SK-N-SH (cell line): ENCODE measurements around the gene TEAD1. TPM values are rescaled to one million over a fixed set of nuclear protein-coding genes. Genes with fewer than 3 reads are reported as not detected.
A peak's percentile ranks its signal among the peaks of the same experiment; 100 is the strongest.

ENCODE experiments used
- CTCF ChIA-PET: fragments of 300-600, 350-600 bp; formaldehyde crosslinking; extraction: SDS; loops from one replicate; lab custom pipeline; 2021; lab: Yijun Ruan, JAX
- POLR2A ChIA-PET: fragments of 350-600 bp; sonication (Branson Sonifier 250); formaldehyde crosslinking; extraction: SDS; loops from one replicate; lab custom pipeline; 2020; ENCODE audit warnings: antibody characterized with exemption, inconsistent platforms; lab: Yijun Ruan, JAX
- DNase-seq: peaks from one replicate; pipeline ENCODE4 v3.0.0; 2012
- H2AFZ ChIP-seq: fragments of 200-600 bp; sonication (generic); 2 replicates; pipeline ENCODE4 v1.8.1; 2016; ENCODE audit warnings: antibody characterized with exemption, mild to moderate bottlenecking, low read depth
- H3F3A ChIP-seq: fragments of 200-600 bp; sonication (generic); replicated peaks from 2 replicates; pipeline ENCODE3; 2016; ENCODE audit warnings: antibody characterized with exemption, mild to moderate bottlenecking; ENCODE audit not compliant: insufficient read depth
- H3K27ac ChIP-seq, 2 experiments: fragments of 200-500 bp in 1 of 2; fragments of 200-600 bp in 1 of 2; sonication (Bioruptor generic) in 1 of 2; sonication (generic), shearing (Covaris generic) in 1 of 2; 2 replicates each; pipeline versions ENCODE4 v1.5.1 to v1.6.1; 2014 to 2016; ENCODE audit warnings: low read depth in 2 of 2, inconsistent platforms in 1 of 2, low read length in 1 of 2, mild to moderate bottlenecking in 1 of 2, mixed read lengths in 1 of 2
- H3K27me3 ChIP-seq: fragments of 200-600 bp; sonication (generic), shearing (Covaris generic); 2 replicates; pipeline ENCODE4 v1.6.1; 2016; ENCODE audit warnings: mixed run types; ENCODE audit not compliant: insufficient read depth
- H3K36me3 ChIP-seq, 2 experiments: fragments of 200-500 bp in 1 of 2; fragments of 200-600 bp in 1 of 2; sonication (Bioruptor generic) in 1 of 2; sonication (generic) in 1 of 2; replicated peaks in 1 of 2; 2 replicates each; pipeline versions ENCODE3 to v1.5.1; 2014 to 2016; ENCODE audit warnings: low read length in 1 of 2, mild to moderate bottlenecking in 1 of 2; ENCODE audit not compliant: insufficient read depth in 2 of 2, control insufficient read depth in 1 of 2
- H3K4me1 ChIP-seq, 2 experiments: fragments of 200-500 bp in 1 of 2; fragments of 200-600 bp in 1 of 2; sonication (Bioruptor generic) in 1 of 2; sonication (generic), shearing (Covaris generic) in 1 of 2; 2 replicates each; pipeline versions ENCODE4 v1.5.1 to v1.6.1; 2014 to 2016; ENCODE audit warnings: low read depth in 1 of 2, low read length in 1 of 2, mixed run types in 1 of 2; ENCODE audit not compliant: insufficient read depth in 2 of 2, control insufficient read depth in 1 of 2
- H3K4me2 ChIP-seq: fragments of 200-600 bp; sonication (generic), shearing (Covaris generic); 2 replicates; pipeline ENCODE4 v1.6.1; 2017; ENCODE audit warnings: mixed run types
- H3K4me3 ChIP-seq, 2 experiments: fragments of 200-500 bp in 1 of 2; fragments of 200-600 bp in 1 of 2; sonication (Bioruptor generic) in 1 of 2; sonication (generic), shearing (Covaris generic) in 1 of 2; 2 replicates each; pipeline versions ENCODE4 v1.5.1 to v1.8.1; 2014 to 2016; ENCODE audit warnings: low read depth in 2 of 2, inconsistent platforms in 1 of 2, low read length in 1 of 2, mild to moderate bottlenecking in 1 of 2, mixed read lengths in 1 of 2, moderate library complexity in 1 of 2
- H3K79me2 ChIP-seq: fragments of 200-600 bp; sonication (generic); 2 replicates; pipeline ENCODE4 v1.8.1; 2017; ENCODE audit warnings: mild to moderate bottlenecking; ENCODE audit not compliant: insufficient read depth
- H3K9ac ChIP-seq: fragments of 200-600 bp; sonication (generic); 2 replicates; pipeline ENCODE4 v1.6.1; 2017; ENCODE audit warnings: mixed run types
- H3K9me2 ChIP-seq: fragments of 200-600 bp; sonication (generic); 2 replicates; pipeline ENCODE4 v1.6.1; 2017; ENCODE audit warnings: mixed run types
- H3K9me3 ChIP-seq: fragments of 200-600 bp; sonication (generic); 2 replicates; pipeline ENCODE4 v1.6.1; 2017; ENCODE audit warnings: mixed run types, mild to moderate bottlenecking, moderate library complexity
- H4K20me1 ChIP-seq: fragments of 200-600 bp; sonication (generic); 2 replicates; pipeline ENCODE4 v1.6.1; 2017; ENCODE audit warnings: mild to moderate bottlenecking, mixed run types; ENCODE audit not compliant: insufficient read depth
- CHD2 ChIP-seq: fragments of 150-350 bp; IDR thresholded peaks from 2 replicates; pipeline ENCODE4 v1.6.1; 2018; ENCODE audit warnings: low read length; ENCODE audit not compliant: partially characterized antibody
- ELF1 ChIP-seq: IDR thresholded peaks from 2 replicates; pipeline ENCODE4 v1.4.0; 2012
- EP300 ChIP-seq, 2 experiments: IDR thresholded peaks; 2 replicates each; pipeline versions ENCODE4 v1.4.0 to v1.6.1; 2012; ENCODE audit warnings: borderline replicate concordance in 1 of 2, low read depth in 1 of 2, low read length in 1 of 2
- EZH2phosphoT487 ChIP-seq: fragments of 200-600 bp; sonication (generic); IDR thresholded peaks from 2 replicates; pipeline ENCODE4 v1.6.1; 2017; ENCODE audit warnings: low read depth, mixed run types, mild to moderate bottlenecking, antibody characterized with exemption, moderate library complexity, borderline replicate concordance
- FOSL2 ChIP-seq: IDR thresholded peaks from 2 replicates; pipeline ENCODE4 v1.4.0; 2012; ENCODE audit warnings: low read depth, mild to moderate bottlenecking, moderate library complexity, borderline replicate concordance
- FOXJ3 ChIP-seq: sonication (generic); formaldehyde crosslinking; IDR thresholded peaks from 2 replicates; pipeline ENCODE4 v1.5.1; 2020; ENCODE audit warnings: mild to moderate bottlenecking, missing genetic modification reagents
- FOXM1 ChIP-seq: IDR thresholded peaks from 2 replicates; pipeline ENCODE4 v1.4.0; 2012; ENCODE audit warnings: low read depth, mild to moderate bottlenecking
- GABPA ChIP-seq: IDR thresholded peaks from 2 replicates; pipeline ENCODE4 v1.4.0; 2012; ENCODE audit warnings: low read depth, mild to moderate bottlenecking
- MXI1 ChIP-seq: IDR thresholded peaks from 2 replicates; pipeline ENCODE4 v1.6.1; 2012; ENCODE audit warnings: mild to moderate bottlenecking, low read depth, low read length, improper control_type of control experiment
- NFIC ChIP-seq: IDR thresholded peaks from 2 replicates; pipeline ENCODE4 v1.4.0; 2012; ENCODE audit warnings: borderline replicate concordance
- NRF1 ChIP-seq: IDR thresholded peaks from 2 replicates; pipeline ENCODE4 v1.6.1; 2012; ENCODE audit warnings: low read depth, mild to moderate bottlenecking, low read length
- PBX3 ChIP-seq: IDR thresholded peaks from 2 replicates; pipeline ENCODE4; 2012
- RCOR1 ChIP-seq: fragments of 150-350 bp; IDR thresholded peaks from 2 replicates; pipeline ENCODE4 v1.6.1; 2017; ENCODE audit warnings: antibody characterized with exemption, low read length
- REST ChIP-seq: IDR thresholded peaks from 2 replicates; pipeline ENCODE4 v1.6.1; 2012; ENCODE audit warnings: mild to moderate bottlenecking, low read depth, low read length, moderate library complexity
- RFX5 ChIP-seq: IDR thresholded peaks from 2 replicates; pipeline ENCODE4 v1.6.1; 2012; ENCODE audit warnings: mild to moderate bottlenecking, improper control_type of control experiment, low read length
- RXRA ChIP-seq: IDR thresholded peaks from 2 replicates; pipeline ENCODE4 v1.4.0; 2012; ENCODE audit warnings: low read depth, mild to moderate bottlenecking, borderline replicate concordance
- SIN3A ChIP-seq: IDR thresholded peaks from 2 replicates; pipeline ENCODE4 v1.6.1; 2012; ENCODE audit warnings: low read depth, mild to moderate bottlenecking, low read length, moderate library complexity, borderline replicate concordance
- SMC3 ChIP-seq: IDR thresholded peaks from 2 replicates; pipeline ENCODE4 v1.6.1; 2012; ENCODE audit warnings: low read depth, low read length, improper control_type of control experiment
- TCF12 ChIP-seq: IDR thresholded peaks from 2 replicates; pipeline ENCODE4 v1.4.0; 2012
- USF1 ChIP-seq: IDR thresholded peaks from 2 replicates; pipeline ENCODE4 v1.4.0; 2012; ENCODE audit warnings: low read depth, borderline replicate concordance
- YY1 ChIP-seq: IDR thresholded peaks from 2 replicates; pipeline ENCODE4 v1.4.0; 2012; ENCODE audit warnings: low read depth, mild to moderate bottlenecking
- ZBTB33 ChIP-seq: IDR thresholded peaks from 2 replicates; pipeline ENCODE4 v1.4.0; 2012; ENCODE audit warnings: low read depth, borderline replicate concordance
- WGBS: methylation state at CpG from one replicate; pipeline ENCODE4 v1.1.6; 2017; ENCODE audit warnings: low lambda C conversion rate; 5-methylcytosine and 5-hydroxymethylcytosine counted together
- polyA plus RNA-seq, 3 experiments: library from polyadenylated mRNA; depleted of rRNA; stranded (reverse); fragments of >200 nt; gene quantifications; 2 replicates each; pipeline ENCODE4 v1.2.3, GENCODE V29; 2012

TEAD1 gene
- polyA plus RNA-seq, 1 of the 3 experiments (the other 2 are of a cell fraction): 31.2 TPM

- Histone ChIP-seq H2AFZ (no peak overlapping the region), H3K9me3 (no peaks in the 10 kb centered on the region), H3K27me3 (no peaks in the 10 kb centered on the region), H3K4me2 (no peak overlapping the region; the same call in 1 of the 2 replicates), H3K4me1 (peaks cover 16 to 41% of the 10 kb centered on the region in 2 experiments), H3K36me3 (peaks cover 0 to 17% of the 10 kb centered on the region in 2 experiments), H3K9me2 (no peaks in the 10 kb centered on the region), H3K79me2 (peaks cover 98% of the 10 kb centered on the region), H3F3A (peaks cover 17% of the 10 kb centered on the region), H3K4me3 (no peak overlapping the region), H3K9ac (no peak overlapping the region), H4K20me1 (peaks cover 52% of the 10 kb centered on the region), H3K27ac (peak overlapping the region; percentile 81 to 93)
- ChIA-PET POLR2A (no interaction called here), CTCF (interaction anchor here (1.2 to 2.0 kb wide), 5 partner anchors 9 to 156 kb away, joined by 3 to 7 read pairs (median 4); no protein-coding TSS in a partner anchor)
- WGBS: 100% methylated on average over 2 of the region's 2 CpGs
- TF ChIP-seq USF1: no peak
- TF ChIP-seq TCF12: no peak
- no peak for TF ChIP-seq GABPA
- TF ChIP-seq ELF1: no peak
- no peak for TF ChIP-seq FOXM1
- no peak for TF ChIP-seq NFIC
- no peak for TF ChIP-seq FOXJ3 (CRISPR knock-in tag)
- no peak for TF ChIP-seq RXRA
- no peak for TF ChIP-seq YY1
- no peak for TF ChIP-seq ZBTB33
- TF ChIP-seq SIN3A: no peak
- TF ChIP-seq CHD2: no peak
- no peak for TF ChIP-seq EP300 (IDR thresholded peaks at IDR 0.05; ENCODE audit: borderline replicate concordance in 1 of 2, low read depth in 1 of 2, low read length in 1 of 2)
- DNase-seq: no peak
Observed at GRCh38 chr11:12733091-12733490, 58.9 kb downstream of the TEAD1 start.

- H4K20me1 ChIP-seq: peaks cover 48% of the 10 kb centered on the region
- 97% methylated on average over 4 of the region's 4 CpGs for WGBS
- TF ChIP-seq PBX3: no peak
- no peak for TF ChIP-seq EZH2phosphoT487
- TF ChIP-seq RCOR1: no peak
- no peak for TF ChIP-seq SIN3A
- no peak for TF ChIP-seq RFX5
- no peak for TF ChIP-seq NRF1
- TF ChIP-seq REST: no peak
- no peak for TF ChIP-seq SMC3
- no peak for TF ChIP-seq RXRA
- no peak for TF ChIP-seq FOSL2
- no peak for TF ChIP-seq MXI1
- TF ChIP-seq CHD2: no peak
- no peak for TF ChIP-seq FOXM1
Observed at GRCh38 chr11:12734625-12735024, 60.4 kb downstream of the TEAD1 start.

More at GRCh38 chr11:12734625-12735024, 60.4 kb downstream of the TEAD1 start:
- H3K79me2 ChIP-seq: peaks cover 98% of the 10 kb centered on the region
- H2AFZ ChIP-seq: no peak overlapping the region
- H3K4me2 ChIP-seq: no peak overlapping the region
- no peak for DNase-seq
- H3K4me1 ChIP-seq: peaks cover 12 to 26% of the 10 kb centered on the region in 2 experiments
- H3K9ac ChIP-seq: no peak overlapping the region
- no peaks in the 10 kb centered on the region for H3K9me2 ChIP-seq
- H3K9me3 ChIP-seq: no peaks in the 10 kb centered on the region
- ChIA-PET POLR2A (no interaction called here), CTCF (interaction anchor here (0.8 to 1.3 kb wide), 3 partner anchors 54 to 159 kb away, joined by 3 read pairs; no protein-coding TSS in a partner anchor)
- no peak overlapping the region for H3K27ac ChIP-seq
- no peaks in the 10 kb centered on the region for H3K27me3 ChIP-seq
- H3K36me3 ChIP-seq: peaks cover 1 to 23% of the 10 kb centered on the region in 2 experiments
- peaks cover 17% of the 10 kb centered on the region for H3F3A ChIP-seq
- H3K4me3 ChIP-seq: no peak overlapping the region
